Nephron (organoid): Measurements from ENCODE around the gene PDK1.

Experiments used
- H3K27ac Mint-ChIP-seq, 3 experiments: 2 replicates each; pipeline ENCODE4 v1.8.0; 2020; ENCODE audit warnings: mixed read lengths in 3 of 3, mild to moderate bottlenecking in 2 of 3, moderate library complexity in 1 of 3
- H3K27me3 Mint-ChIP-seq: 2 replicates; pipeline ENCODE4 v1.8.0; 2021; ENCODE audit warnings: low read depth, mild to moderate bottlenecking, moderate library complexity, mixed read lengths
- H3K36me3 Mint-ChIP-seq: 2 replicates; pipeline ENCODE4 v1.8.0; 2020; ENCODE audit warnings: low read depth, mixed read lengths
- H3K4me1 Mint-ChIP-seq: 2 replicates; pipeline ENCODE4 v1.8.0; 2020; ENCODE audit warnings: mixed read lengths
- H3K4me3 Mint-ChIP-seq, 3 experiments: 2 replicates each; pipeline ENCODE4 v1.8.0; 2020; ENCODE audit warnings: mild to moderate bottlenecking in 3 of 3, mixed read lengths in 3 of 3, moderate library complexity in 2 of 3
- H3K9me3 Mint-ChIP-seq: 2 replicates; pipeline ENCODE4 v1.8.0; 2020; ENCODE audit warnings: mixed read lengths
- TF ChIP-seq, protein P1 (sequence below), 3 experiments: fragments of 200-600 bp; sonication (generic); IDR thresholded peaks; one replicate each; pipeline ENCODE4 v1.5.0; 2021; ENCODE audit warnings: antibody characterized with exemption in 3 of 3; ENCODE audit not compliant: unreplicated experiment in 3 of 3

PDK1 gene

DNA sequence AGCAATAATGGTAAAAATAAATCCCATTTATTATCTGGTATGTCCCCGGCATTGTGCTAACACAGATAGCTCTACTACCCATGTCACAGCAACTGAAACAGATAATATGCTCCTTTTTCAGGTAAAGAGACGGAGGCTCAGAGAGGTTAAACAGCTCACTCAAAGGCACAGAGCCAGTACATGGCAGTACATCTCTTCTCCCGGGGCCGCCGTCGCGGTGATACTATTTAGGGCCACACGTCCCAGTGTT, 693 bp upstream of the PDK1 start:
- no peaks in the 10 kb centered on the region for H3K36me3 Mint-ChIP-seq
- TF ChIP-seq, protein P1, sequence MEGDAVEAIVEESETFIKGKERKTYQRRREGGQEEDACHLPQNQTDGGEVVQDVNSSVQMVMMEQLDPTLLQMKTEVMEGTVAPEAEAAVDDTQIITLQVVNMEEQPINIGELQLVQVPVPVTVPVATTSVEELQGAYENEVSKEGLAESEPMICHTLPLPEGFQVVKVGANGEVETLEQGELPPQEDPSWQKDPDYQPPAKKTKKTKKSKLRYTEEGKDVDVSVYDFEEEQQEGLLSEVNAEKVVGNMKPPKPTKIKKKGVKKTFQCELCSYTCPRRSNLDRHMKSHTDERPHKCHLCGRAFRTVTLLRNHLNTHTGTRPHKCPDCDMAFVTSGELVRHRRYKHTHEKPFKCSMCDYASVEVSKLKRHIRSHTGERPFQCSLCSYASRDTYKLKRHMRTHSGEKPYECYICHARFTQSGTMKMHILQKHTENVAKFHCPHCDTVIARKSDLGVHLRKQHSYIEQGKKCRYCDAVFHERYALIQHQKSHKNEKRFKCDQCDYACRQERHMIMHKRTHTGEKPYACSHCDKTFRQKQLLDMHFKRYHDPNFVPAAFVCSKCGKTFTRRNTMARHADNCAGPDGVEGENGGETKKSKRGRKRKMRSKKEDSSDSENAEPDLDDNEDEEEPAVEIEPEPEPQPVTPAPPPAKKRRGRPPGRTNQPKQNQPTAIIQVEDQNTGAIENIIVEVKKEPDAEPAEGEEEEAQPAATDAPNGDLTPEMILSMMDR (IDR thresholded peaks at IDR 0.05; ENCODE audit: unreplicated experiment in 3 of 3) = no peak
- H3K27me3 Mint-ChIP-seq = no peaks in the 10 kb centered on the region
- peak overlapping the region; percentile 88 to 99 (median 98) for H3K4me3 Mint-ChIP-seq
- H3K27ac Mint-ChIP-seq = peak overlapping the region; percentile 62 to 86 (median 83)
- peaks cover 31% of the 10 kb centered on the region for H3K4me1 Mint-ChIP-seq
- no peaks in the 10 kb centered on the region for H3K9me3 Mint-ChIP-seq

DNA sequence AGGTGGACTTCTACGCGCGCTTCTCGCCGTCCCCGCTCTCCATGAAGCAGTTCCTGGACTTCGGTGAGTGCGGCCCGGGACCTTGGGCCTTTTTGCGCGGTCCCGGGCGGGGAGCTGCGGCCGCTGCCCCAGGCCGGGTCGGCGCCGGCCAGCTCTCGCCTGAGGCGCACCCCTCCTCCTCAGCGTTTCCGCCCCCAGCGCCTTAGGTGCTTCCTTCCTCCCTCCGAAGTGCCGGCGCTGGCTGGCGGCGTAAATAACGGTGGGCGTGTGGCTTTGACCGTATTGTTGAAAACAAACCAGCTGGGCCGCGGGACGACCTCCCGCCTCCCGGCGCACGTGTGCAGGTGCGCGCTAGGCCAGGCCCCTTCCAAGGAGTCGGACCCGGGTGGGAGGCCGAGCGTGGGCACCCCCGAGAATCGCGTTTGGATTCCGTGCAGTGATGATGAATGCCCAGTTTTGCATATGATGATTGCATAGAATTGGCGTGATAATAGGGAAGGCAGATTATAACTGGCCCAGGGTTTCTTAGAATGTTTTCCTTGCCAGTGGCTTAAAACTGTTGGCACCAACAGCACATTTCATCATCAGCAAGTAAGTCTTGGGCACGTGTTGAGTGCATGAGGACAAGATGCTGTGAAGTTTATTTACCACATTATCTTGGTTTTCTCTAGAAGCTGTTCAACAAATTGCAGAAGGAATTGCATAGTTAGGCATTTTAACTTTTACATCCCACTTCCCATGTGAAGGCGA, 569 bp downstream of the PDK1 start:
- Mint-ChIP-seq H3K4me3 (peak overlapping the region; percentile 91 to 95 (median 94)), H3K36me3 (no peaks in the 10 kb centered on the region), H3K27me3 (no peaks in the 10 kb centered on the region), H3K27ac (peak overlapping the region in 2 of 3 experiments; percentile 71 to 80), H3K9me3 (no peaks in the 10 kb centered on the region), H3K4me1 (peaks cover 41% of the 10 kb centered on the region)
- TF ChIP-seq, protein P1 (IDR thresholded peaks at IDR 0.05; ENCODE audit: unreplicated experiment in 3 of 3) = no peak

DNA sequence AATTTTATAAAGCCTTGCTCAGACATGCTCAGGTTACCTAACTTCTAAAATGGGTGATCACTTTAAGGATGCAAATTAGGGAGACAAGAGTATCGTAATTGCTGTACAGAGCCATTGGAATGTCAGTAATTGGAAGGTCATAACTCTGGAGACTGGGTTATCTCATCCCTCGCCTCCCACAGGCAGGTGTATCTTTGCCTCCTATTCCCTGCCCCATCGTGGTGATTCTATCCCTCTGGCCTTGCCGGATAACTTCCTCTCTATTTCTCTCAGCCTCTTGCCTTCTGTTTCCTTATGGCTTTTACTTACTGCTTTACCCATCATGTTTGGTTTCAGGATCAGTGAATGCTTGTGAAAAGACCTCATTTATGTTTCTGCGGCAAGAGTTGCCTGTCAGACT, 2.5 kb downstream of the PDK1 start:
- H3K36me3 Mint-ChIP-seq = peaks cover 4% of the 10 kb centered on the region
- H3K4me3 Mint-ChIP-seq = peak overlapping the region; percentile 91 to 95 (median 94)
- peaks cover 44% of the 10 kb centered on the region for H3K4me1 Mint-ChIP-seq
- no peaks in the 10 kb centered on the region for H3K27me3 Mint-ChIP-seq
- peak overlapping the region; percentile 10 to 49 (median 42) for H3K27ac Mint-ChIP-seq
- H3K9me3 Mint-ChIP-seq = no peaks in the 10 kb centered on the region
- TF ChIP-seq, protein P1 (IDR thresholded peaks at IDR 0.05; ENCODE audit: unreplicated experiment in 3 of 3) = no peak

DNA sequence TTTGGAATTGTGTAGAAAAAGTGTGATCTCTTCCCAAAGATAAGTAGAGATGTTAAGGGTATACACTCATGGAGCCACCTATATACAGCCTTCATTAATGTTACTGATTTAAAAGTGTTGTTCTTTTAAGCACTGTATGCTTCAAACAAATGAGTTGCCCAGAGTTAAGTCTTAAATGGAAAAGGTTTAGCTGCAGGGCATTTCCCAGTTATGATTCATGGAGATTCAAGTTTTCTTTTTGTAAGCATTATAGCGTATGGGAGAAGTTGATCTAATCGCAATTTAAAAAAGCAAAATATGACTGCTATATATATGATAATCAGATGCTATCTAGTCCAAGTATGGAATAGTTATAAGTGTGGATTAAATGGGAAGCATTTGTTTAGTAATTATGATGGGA, 4.8 kb downstream of the PDK1 start:
- H3K27ac Mint-ChIP-seq = peak overlapping the region; percentile 16 to 55 (median 43)
- peaks cover 18% of the 10 kb centered on the region for H3K36me3 Mint-ChIP-seq
- peaks cover 40% of the 10 kb centered on the region for H3K4me1 Mint-ChIP-seq
- H3K27me3 Mint-ChIP-seq = no peaks in the 10 kb centered on the region
- H3K4me3 Mint-ChIP-seq = no peak overlapping the region
- TF ChIP-seq, protein P1 (IDR thresholded peaks at IDR 0.05; ENCODE audit: unreplicated experiment in 3 of 3) = no peak
- H3K9me3 Mint-ChIP-seq = no peaks in the 10 kb centered on the region

DNA sequence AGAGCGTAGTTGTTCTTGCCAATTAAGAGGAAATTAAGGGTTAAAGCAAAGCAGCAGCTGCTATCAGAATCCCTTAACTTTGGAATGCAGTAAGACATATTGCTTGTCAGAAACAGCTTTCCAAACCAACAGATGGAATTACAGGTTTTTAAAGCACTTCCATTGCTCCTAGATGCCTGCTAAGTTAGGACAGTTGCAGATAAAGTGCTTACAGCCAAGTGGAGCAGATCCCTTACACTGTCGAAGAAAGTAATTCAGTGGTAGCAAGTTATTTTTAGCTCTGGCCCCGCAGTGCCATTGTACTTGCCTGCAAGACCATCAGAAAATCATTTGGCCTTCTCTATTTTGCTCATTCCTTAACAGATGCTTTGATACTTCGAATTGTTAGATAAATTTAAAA, 5.4 kb downstream of the PDK1 start:
- Mint-ChIP-seq H3K4me1 (peaks cover 40% of the 10 kb centered on the region), H3K27ac (peak overlapping the region; percentile 16 to 55 (median 43)), H3K4me3 (peak overlapping the region in 1 of 3 experiments; percentile 32), H3K36me3 (peaks cover 23% of the 10 kb centered on the region), H3K27me3 (no peaks in the 10 kb centered on the region), H3K9me3 (no peaks in the 10 kb centered on the region)
- TF ChIP-seq, protein P1 (IDR thresholded peaks at IDR 0.05; ENCODE audit: unreplicated experiment in 3 of 3) = no peak

DNA sequence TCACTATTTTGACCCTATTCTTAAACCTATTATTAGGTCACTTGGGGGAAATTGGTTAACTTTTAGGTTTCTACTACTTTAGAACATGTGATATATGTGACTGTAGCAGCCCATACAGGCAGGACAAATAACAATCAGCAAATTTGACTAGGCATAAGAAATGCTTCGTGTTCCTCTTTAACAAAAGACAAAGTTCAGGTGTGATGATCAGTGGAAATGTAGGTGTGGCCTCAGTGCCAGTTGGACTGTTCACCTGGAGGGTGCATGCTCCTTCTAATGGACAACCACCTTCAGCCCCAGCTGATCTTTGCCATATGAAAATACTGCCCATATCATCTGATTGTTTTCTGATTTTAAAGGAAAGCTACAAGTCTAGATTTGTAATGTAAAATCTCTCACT, 6.4 kb downstream of the PDK1 start:
- no peaks in the 10 kb centered on the region for H3K9me3 Mint-ChIP-seq
- TF ChIP-seq, protein P1 (IDR thresholded peaks at IDR 0.05; ENCODE audit: unreplicated experiment in 3 of 3) = no peak
- H3K36me3 Mint-ChIP-seq = peaks cover 33% of the 10 kb centered on the region
- H3K4me3 Mint-ChIP-seq = no peak overlapping the region
- H3K27ac Mint-ChIP-seq = no peak overlapping the region
- H3K4me1 Mint-ChIP-seq = peaks cover 32% of the 10 kb centered on the region
- no peaks in the 10 kb centered on the region for H3K27me3 Mint-ChIP-seq
